Left ventricle myocardium inferior (tissue), 1 donor: Measurements from ENCODE around the gene WDR88. TPM values are rescaled to one million over a fixed set of nuclear protein-coding genes. Genes with fewer than 3 reads are reported as not detected.
"Not testable (repeated sequence)": the region's sequence is repeated elsewhere in the genome, so short reads cannot be mapped to it uniquely, and the experiment has no call there.

ENCODE experiments used
- DNase-seq: peaks from one replicate; pipeline ENCODE4 v3.0.0-alpha.2; 2020
- H3K27ac ChIP-seq: fragments of 200-600 bp; replicated peaks from 2 replicates; pipeline ENCODE4 v1.8.0; 2021
- H3K27me3 ChIP-seq: fragments of 200-600 bp; 2 replicates; pipeline ENCODE4 v1.8.0; 2021; ENCODE audit warnings: low read depth
- H3K36me3 ChIP-seq: fragments of 200-600 bp; 2 replicates; pipeline ENCODE4 v1.8.0; 2021
- H3K4me1 ChIP-seq: fragments of 200-600 bp; 2 replicates; pipeline ENCODE4 v1.8.0; 2021
- H3K4me3 ChIP-seq: fragments of 200-600 bp; 2 replicates; pipeline ENCODE4 v1.8.0; 2021; ENCODE audit warnings: mild to moderate bottlenecking, moderate library complexity
- H3K9me3 ChIP-seq: fragments of 200-600 bp; replicated peaks from 2 replicates; pipeline ENCODE4 v1.8.0; 2021
- CTCF ChIP-seq: fragments of 200-600 bp; IDR thresholded peaks from 2 replicates; pipeline ENCODE4 v1.8.0; 2021; ENCODE audit warnings: antibody characterized with exemption, mild to moderate bottlenecking, borderline replicate concordance
- intact Hi-C: fragments of 100-400 bp; cut with micrococcal nuclease; formaldehyde crosslinking; loops from one replicate; pipeline ENCODE4 v1.11.0; 2022
- total RNA-seq: library from RNA; stranded (reverse); fragmentation: NEBNext Ultra II Directional; extraction: Animal tissue kit (Norgen Biotek cat#: 25700); gene quantifications from one replicate; pipeline ENCODE4 v1.2.1, GENCODE V29; 2021
- donor health status: DM: no; HTN: yes; CAD: no; lungs with severe emphysema.

The WDR88 gene
- total RNA-seq, 1 donor from 2014 or later, result not detected

DNA sequence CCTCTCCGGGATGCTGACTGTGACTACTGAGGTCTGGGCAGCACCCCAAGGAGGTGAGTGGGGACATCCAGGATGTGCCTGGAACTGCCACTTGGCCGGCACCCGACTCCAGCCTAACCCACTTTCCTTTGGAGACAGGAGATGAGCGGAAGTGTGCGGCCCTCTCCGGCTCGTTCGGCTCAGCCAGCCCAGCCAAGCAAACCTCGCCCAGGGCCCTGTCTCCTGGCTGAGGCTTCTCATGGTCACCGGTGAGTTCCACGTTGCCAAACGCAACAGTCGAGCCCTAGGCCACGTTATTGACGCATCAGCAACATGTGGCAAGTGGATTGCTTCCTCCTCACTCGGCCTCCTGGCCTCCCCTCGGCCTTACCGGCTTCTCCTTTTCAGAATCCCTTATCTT is 88.2 kb downstream of the WDR88 start:
- H3K27me3 ChIP-seq, result peaks cover 87% of the 10 kb centered on the region
- intact Hi-C loops, result no loop called here
- TF ChIP-seq CTCF, result no peak
- H3K27ac ChIP-seq, result no peak overlapping the region
- H3K9me3 ChIP-seq, result no peaks in the 10 kb centered on the region
- H3K4me3 ChIP-seq, result no peak overlapping the region
- DNase-seq, result no peak
- H3K4me1 ChIP-seq, result no peaks in the 10 kb centered on the region
- H3K36me3 ChIP-seq, result no peaks in the 10 kb centered on the region

DNA sequence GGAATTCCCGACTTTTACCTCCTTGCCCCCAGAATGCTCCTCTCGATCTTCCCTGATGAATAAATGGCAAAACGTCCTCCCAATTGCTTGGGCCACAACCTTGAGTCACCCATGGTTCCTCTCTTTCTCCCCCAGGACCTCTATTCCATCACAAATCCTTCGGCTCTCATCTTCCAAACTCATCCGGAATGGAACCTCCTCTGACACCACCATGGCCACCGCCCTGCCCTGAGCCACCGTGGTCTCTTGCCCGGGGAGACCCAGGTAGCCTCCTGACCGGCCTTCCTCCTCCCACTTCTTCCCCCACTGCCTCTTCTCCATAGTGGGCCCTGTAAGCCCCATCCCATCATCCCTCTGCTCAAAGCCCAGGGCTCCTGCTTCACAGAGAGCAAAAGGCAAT is 88.8 kb downstream of the WDR88 start:
- Histone ChIP-seq H3K36me3 (no peaks in the 10 kb centered on the region), H3K9me3 (no peaks in the 10 kb centered on the region), H3K27me3 (peaks cover 92% of the 10 kb centered on the region), H3K4me1 (peaks cover 5% of the 10 kb centered on the region), H3K27ac (no peak overlapping the region), H3K4me3 (no peak overlapping the region)
- no peak for DNase-seq
- no peak for TF ChIP-seq CTCF
- intact Hi-C loops, result no loop called here

GRCh38 chr19:33221638-33222037 is 89.7 kb downstream of the WDR88 start:
- peaks cover 9% of the 10 kb centered on the region for H3K4me1 ChIP-seq
- no peak overlapping the region for H3K4me3 ChIP-seq
- no peaks in the 10 kb centered on the region for H3K9me3 ChIP-seq
- H3K27me3 ChIP-seq, result peaks cover 92% of the 10 kb centered on the region
- intact Hi-C loops, result no loop called here
- no peak overlapping the region for H3K27ac ChIP-seq
- H3K36me3 ChIP-seq, result no peaks in the 10 kb centered on the region
- no peak for DNase-seq
- no peak for TF ChIP-seq CTCF

- H3K36me3 ChIP-seq, H3K4me3 ChIP-seq, H3K9me3 ChIP-seq, DNase-seq, intact Hi-C loops, H3K27ac ChIP-seq: not testable (repeated sequence)
- H3K4me1 ChIP-seq, result peaks cover 14% of the 10 kb centered on the region
- H3K27me3 ChIP-seq, result peaks cover 95% of the 10 kb centered on the region
Measured at GRCh38 chr19:33222255-33222654, 90.3 kb downstream of the WDR88 start.

DNA sequence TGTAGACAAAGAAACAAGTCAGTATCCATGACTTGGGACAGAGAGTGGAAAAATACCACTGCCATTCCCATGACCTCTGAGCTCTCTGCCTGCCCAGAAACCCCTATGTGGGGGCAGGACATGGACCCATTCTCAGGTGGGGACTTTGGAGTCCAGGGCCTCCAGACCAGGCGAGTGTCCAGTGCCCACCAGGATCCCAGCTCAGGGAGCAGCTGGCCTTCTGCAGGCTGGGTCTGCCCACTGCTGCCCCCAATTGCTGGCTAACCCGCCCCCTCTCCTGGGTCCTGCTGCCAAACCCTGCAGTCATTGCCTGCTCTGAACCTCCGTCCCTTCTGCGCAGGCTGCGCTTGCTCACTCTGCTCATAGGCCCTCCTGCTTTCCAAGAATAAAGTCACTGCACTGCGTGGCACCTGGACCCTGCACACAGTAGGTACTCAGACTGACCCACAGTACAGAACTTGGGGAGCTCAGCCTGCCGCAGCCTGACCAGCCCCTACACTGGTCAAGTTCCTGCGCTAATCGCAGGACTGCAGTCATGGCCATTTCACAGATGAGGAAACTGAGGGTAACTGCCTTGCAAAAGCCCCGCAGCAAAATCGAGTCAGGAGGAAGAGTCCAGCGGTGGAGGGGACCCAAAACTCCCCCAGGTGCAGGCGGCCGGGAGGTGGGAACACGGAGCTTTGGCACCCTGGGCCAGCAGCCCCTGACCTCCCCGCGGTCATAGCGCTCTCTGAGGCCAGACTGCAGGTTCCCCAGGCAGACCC is 93.0 kb downstream of the WDR88 start:
- no peak for TF ChIP-seq CTCF
- intact Hi-C loops, result no loop called here
- H3K27me3 ChIP-seq, result peaks cover 100% of the 10 kb centered on the region
- H3K4me3 ChIP-seq, result peak overlapping the region; percentile 33
- H3K27ac ChIP-seq, result no peak overlapping the region
- peaks cover 5% of the 10 kb centered on the region for H3K36me3 ChIP-seq
- H3K4me1 ChIP-seq, result peaks cover 14% of the 10 kb centered on the region
- no peak for DNase-seq
- H3K9me3 ChIP-seq, result peaks cover 30% of the 10 kb centered on the region

Other genes with a start within 250 kb of the WDR88 start
- 9.1 TPM for gene CEP89, start 160.2 kb upstream of the WDR88 start, total RNA-seq
- 0.49 TPM for gene FAAP24, start 159.9 kb upstream of the WDR88 start, total RNA-seq
- gene RHPN2, start 67.2 kb upstream of the WDR88 start, total RNA-seq, result 1.0 TPM
- gene GPATCH1, start 50.9 kb upstream of the WDR88 start, total RNA-seq, result 6.2 TPM
- gene LRP3, start 62.2 kb downstream of the WDR88 start, total RNA-seq, result 20.8 TPM
- not detected for gene SLC7A10, start 93.7 kb downstream of the WDR88 start, total RNA-seq
- gene CEBPA, start 170.4 kb downstream of the WDR88 start, total RNA-seq, result 1.7 TPM
- 13.0 TPM for gene CEBPG, start 241.6 kb downstream of the WDR88 start, total RNA-seq